Ishikawa (cell line): ENCODE measurements around the gene KRT83.

Source experiments
- CEBPB ChIP-seq: IDR thresholded peaks from 2 replicates; pipeline ENCODE4 v1.6.1; 2012
- CREB1 ChIP-seq: IDR thresholded peaks from 2 replicates; pipeline ENCODE4 v1.6.1; 2012; ENCODE audit warnings: low read depth
- EGR1 ChIP-seq: IDR thresholded peaks from 2 replicates; pipeline ENCODE4 v1.6.1; 2012
- EP300 ChIP-seq: IDR thresholded peaks from 2 replicates; pipeline ENCODE4 v1.6.1; 2012; ENCODE audit warnings: borderline replicate concordance
- FOXM1 ChIP-seq: IDR thresholded peaks from 2 replicates; pipeline ENCODE4 v1.6.1; 2012; ENCODE audit warnings: low read depth, borderline replicate concordance
- MAX ChIP-seq: IDR thresholded peaks from 2 replicates; pipeline ENCODE4 v1.6.1; 2012
- NFIC ChIP-seq: IDR thresholded peaks from 2 replicates; pipeline ENCODE4 v1.6.1; 2012
- RAD21 ChIP-seq: IDR thresholded peaks from 2 replicates; pipeline ENCODE4 v1.6.1; 2012; ENCODE audit warnings: low read depth
- REST ChIP-seq: IDR thresholded peaks from 2 replicates; pipeline ENCODE4 v1.6.1; 2012; ENCODE audit warnings: low read depth, mild to moderate bottlenecking
- TAF1 ChIP-seq: IDR thresholded peaks from 2 replicates; pipeline ENCODE4 v1.6.1; 2012; ENCODE audit warnings: low read depth, mild to moderate bottlenecking
- TCF12 ChIP-seq: IDR thresholded peaks from 2 replicates; pipeline ENCODE4 v1.6.1; 2012; ENCODE audit warnings: low read depth
- TEAD4 ChIP-seq: IDR thresholded peaks from 2 replicates; pipeline ENCODE4 v1.6.1; 2012
- USF1 ChIP-seq: IDR thresholded peaks from 2 replicates; pipeline ENCODE4 v1.6.1; 2012
- YY1 ChIP-seq: IDR thresholded peaks from 2 replicates; pipeline ENCODE4 v1.6.1; 2012; ENCODE audit warnings: low read depth
- ZBTB7A ChIP-seq: IDR thresholded peaks from 2 replicates; pipeline ENCODE4 v1.6.1; 2012; ENCODE audit warnings: low read depth

Gene KRT83

GRCh38 chr12:52363111-52363679 lies 42.0 kb upstream of the KRT83 start:
- TF ChIP-seq NFIC, result no peak
- no peak for TF ChIP-seq EGR1
- TF ChIP-seq RAD21, result no peak
- no peak for TF ChIP-seq CEBPB
- TF ChIP-seq USF1, result no peak
- TF ChIP-seq REST, result no peak

GRCh38 chr12:52362118-52362726 lies 41.0 kb upstream of the KRT83 start:
- no peak for TF ChIP-seq ZBTB7A
- TF ChIP-seq USF1, result no peak
- TF ChIP-seq NFIC, result 0 out of 2 replicates have a peak, but pooled peaks have one; percentile 18
- no peak for TF ChIP-seq YY1
- TF ChIP-seq CEBPB, result no peak
- no peak for TF ChIP-seq FOXM1
- TF ChIP-seq RAD21, result peak; percentile 44; the same call in 1 of the 2 replicates
- no peak for TF ChIP-seq CREB1
- TF ChIP-seq MAX, result no peak
- no peak for TF ChIP-seq EGR1
- no peak for TF ChIP-seq TAF1
- TF ChIP-seq TCF12, result no peak
- no peak for TF ChIP-seq REST
- TF ChIP-seq EP300, result no peak
- no peak for TF ChIP-seq TEAD4

GRCh38 chr12:52361553-52361952 lies 40.4 kb upstream of the KRT83 start:
- TF ChIP-seq TCF12 (no peak), TAF1 (no peak), FOXM1 (no peak), RAD21 (no peak), ZBTB7A (no peak)

GRCh38 chr12:52360663-52361271 lies 39.6 kb upstream of the KRT83 start:
- TF ChIP-seq MAX (peak; percentile 90), TCF12 (peak; percentile 76), FOXM1 (no peak), NFIC (peak; percentile 82), EP300 (peak; percentile 39; the same call in 1 of the 2 replicates), TEAD4 (0 out of 2 replicates have a peak, but pooled peaks have one; percentile 39)

- TF ChIP-seq NFIC (no peak), CEBPB (no peak), EP300 (no peak), MAX (no peak), ZBTB7A (no peak)
These were observed 39.0 kb upstream of the KRT83 start for GRCh38 chr12:52360106-52360662.

- TF ChIP-seq USF1, result no peak
- TF ChIP-seq EP300, result no peak
- TF ChIP-seq CREB1, result no peak
- no peak for TF ChIP-seq NFIC
- no peak for TF ChIP-seq FOXM1
These were observed 38.4 kb upstream of the KRT83 start for GRCh38 chr12:52359621-52360061.
